Pulmonary artery endothelial cell (primary cell): ENCODE measurements around the gene PPFIBP2. TPM values are rescaled to one million over a fixed set of nuclear protein-coding genes. Genes with fewer than 3 reads are reported as not detected.

Source experiments
- DNase-seq: peaks from one replicate; pipeline ENCODE4 v3.0.0-alpha.2; 2011; ENCODE audit warnings: low read depth, low spot score
- total RNA-seq: library from RNA; depleted of rRNA; stranded (reverse); fragments of >200 nt; gene quantifications from 2 replicates; pipeline ENCODE4 v1.2.3, GENCODE V29; 2014

PPFIBP2 gene
- total RNA-seq, 1 donor from 2014 or later: 1.7 TPM

DNA sequence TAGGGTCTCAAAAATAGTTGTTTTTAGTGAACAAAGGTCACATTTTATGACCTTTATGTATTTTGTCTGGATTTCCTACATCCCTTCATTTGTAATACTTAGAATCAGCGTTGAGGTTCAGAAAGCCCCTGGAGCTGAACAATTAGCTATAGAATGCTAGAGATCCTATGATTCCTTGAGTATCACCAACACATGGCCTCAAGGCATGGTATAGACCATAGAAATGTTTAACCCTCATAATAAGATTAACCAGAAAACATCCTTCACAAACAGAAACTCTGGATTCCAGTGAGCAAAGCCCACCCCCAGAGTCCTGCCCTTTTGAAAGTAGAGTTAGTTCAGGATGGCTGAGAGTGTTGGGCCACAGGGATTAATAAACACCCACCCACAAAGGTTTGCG lies 82.2 kb downstream of the PPFIBP2 start:
- DNase-seq: no peak

DNA sequence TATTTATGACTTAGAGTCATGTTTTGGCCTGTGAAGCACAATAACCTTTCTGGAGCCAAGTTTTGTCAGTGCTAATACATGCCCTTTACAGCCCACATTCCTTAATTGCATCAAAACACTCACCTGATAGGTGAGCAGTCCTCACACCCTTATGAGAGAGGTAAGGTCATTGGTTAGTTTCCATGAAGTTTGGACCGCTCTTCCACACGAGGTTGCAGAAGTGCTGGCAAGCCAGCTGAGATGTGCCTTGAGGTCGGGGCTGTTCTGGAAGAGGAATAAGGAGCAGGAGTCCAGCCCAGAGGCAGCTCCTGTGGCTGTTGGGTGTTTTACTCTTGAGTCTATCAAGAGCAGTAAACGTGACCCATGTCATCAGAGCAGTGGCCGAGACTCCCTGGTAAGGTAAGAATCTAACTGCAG lies 83.2 kb downstream of the PPFIBP2 start:
- DNase-seq: no peak

DNA sequence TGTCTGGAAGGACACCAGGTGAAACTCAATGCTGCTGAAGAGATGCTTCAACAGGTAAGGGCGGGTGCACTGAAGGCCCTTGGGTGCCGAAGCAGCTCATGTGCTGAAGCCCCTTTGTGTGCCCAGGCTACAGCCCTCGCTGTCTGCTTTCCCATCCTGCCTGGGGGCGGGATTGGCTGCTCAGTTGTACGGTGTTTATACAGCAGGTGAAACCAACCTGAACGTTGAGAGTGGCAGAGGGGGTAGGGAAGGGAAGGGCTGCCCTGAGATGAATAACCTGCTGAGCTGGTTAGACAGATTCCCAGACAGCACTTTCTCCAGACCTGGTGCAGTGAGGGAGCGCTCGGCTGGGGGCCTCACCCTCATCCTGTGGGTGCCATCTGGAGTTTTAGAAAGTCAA lies 83.8 kb downstream of the PPFIBP2 start:
- no peak for DNase-seq

DNA sequence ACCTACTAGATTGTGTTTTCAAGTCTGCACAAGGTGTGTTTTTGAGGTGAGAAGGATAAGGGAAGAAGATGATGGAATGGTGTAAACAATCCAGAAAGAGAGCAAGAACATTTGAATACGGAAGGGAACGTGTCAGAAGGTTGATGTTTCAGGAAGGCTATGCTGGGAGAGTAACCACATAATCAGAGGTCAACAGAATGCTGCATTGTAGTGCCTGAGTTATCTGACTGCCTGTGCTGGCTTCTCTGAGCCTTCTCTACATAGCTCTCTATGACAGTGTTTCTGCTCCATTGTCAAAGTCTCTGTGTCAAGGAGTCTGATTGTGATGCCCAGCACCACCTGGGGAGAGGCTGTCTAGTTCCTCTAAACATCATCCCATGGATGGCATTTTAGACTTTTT lies 85.4 kb downstream of the PPFIBP2 start:
- DNase-seq: peak; percentile 11

DNA sequence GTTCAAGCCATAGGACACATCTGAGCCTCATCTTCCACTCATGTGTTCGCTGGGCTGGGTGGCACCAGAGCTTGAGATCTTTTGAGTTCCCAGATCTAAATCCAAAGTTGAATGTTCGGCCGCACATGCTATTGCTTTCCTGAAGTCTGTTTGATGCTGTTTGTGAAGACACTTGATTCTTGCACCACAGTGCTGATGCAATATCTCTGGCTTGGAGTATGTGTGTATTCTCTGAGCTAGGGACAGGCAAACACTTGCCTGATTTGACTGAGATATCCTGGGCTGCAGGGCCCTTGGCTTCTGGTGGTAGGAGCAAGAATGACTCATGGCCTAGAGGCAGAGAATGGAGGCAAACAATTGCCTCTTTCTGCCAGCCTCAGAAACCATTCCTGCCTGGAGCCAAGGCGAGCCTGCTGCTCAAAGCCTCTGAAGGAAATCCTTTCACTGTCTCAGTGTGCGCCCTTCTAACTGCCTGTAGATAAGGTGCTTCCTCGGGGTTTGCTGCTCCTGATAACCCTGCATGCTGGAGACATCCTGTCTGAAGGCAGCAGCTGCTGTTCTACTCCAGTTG lies 86.5 kb downstream of the PPFIBP2 start:
- DNase-seq: peak; percentile 91

DNA sequence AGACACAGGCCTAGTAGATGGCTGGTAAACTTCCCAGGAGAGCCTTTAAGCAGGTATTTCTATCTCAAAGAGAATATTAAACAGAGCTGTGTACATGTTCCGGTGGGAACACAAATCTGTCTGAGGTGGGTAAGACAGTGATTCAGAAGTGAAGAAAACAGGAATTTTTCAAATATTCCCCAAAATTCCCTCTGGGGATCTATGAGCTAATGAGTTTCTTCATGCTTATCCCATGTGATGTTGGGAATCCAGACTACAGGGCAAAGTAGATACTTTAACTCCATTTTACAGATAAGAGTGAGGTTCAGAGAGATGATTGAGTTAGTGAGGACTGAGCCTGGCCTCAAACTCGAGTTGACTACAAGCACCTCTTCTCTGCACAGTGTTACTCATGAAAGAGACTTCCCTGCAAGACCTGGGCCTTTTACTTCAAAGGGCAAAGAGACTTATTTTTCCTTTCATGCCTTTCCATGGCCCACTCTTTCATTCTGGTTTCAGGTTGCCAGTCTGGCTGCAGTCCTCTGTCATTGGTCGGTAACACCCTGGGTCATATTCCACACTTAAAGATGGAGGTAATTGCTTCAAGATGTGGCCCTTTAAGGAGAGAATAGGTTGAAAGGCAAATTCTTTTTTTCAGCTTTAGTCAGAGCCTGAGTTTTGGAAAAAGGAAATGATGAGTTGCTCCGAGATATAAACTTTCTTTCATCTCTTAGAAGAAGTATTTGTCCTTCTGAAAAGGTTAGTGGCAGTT lies 89.4 kb downstream of the PPFIBP2 start:
- DNase-seq: no peak

DNA sequence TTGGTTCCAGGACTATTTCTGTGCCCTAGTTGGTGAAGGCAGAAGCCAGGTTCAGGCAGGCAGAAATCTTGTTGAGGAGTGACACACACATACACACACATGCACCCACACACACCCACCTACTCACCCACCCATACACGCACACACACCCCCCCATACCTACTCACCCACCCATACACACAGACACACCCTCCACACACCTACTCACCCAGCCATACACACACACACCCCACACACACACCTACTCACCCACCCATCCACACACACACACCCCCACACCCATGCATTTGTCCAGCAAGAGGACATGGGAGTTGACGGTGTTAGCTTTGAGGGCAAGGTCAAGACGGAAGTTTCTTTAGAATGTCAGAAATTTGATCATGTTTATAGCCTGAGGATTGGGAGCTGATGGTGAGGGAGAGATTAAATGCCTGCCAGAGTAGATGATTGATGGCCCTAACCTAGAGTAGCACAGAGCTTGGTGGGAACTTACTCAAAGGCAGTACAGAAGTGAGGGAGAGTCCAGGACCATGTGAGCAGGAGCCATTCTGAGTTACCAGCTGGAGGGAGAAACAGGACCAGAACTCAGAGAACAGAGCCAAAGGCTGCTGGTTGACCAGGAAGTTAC lies 90.6 kb downstream of the PPFIBP2 start:
- no peak for DNase-seq

DNA sequence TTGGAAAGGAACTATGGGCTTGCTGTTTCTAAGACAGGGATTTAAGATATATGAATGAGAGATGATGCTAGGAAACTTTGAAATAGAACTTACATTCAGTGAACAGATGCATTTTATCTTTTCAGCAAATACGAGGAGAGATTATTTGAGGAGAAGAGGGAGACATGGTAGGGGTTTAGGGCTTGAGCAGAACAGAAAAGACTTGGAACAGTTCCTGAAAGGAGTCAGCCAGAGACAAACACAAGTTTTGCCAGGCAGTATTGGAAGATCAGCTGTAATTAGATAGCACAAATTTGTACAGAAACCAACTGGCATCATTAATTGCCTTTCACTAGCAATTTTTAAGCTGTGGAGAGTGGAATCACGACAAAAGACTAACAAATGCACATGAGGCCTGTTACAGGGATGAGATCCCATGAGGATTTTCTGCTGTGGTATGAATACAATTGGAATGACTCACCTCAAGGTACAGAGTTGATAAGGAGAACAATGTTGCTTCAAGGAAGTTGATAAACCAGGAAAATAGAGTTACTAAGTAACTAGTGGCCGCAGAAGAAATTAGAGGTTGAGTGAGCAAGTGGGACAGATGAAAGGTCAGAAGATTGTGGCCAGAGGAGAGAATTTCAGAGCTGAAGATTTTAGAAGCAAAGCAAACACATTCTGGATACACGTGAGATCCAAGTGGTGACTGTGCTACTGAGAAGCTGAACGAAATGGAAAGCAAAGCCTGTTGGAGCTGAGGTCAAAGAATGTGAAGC lies 91.6 kb downstream of the PPFIBP2 start:
- peak; percentile 97 for DNase-seq

DNA sequence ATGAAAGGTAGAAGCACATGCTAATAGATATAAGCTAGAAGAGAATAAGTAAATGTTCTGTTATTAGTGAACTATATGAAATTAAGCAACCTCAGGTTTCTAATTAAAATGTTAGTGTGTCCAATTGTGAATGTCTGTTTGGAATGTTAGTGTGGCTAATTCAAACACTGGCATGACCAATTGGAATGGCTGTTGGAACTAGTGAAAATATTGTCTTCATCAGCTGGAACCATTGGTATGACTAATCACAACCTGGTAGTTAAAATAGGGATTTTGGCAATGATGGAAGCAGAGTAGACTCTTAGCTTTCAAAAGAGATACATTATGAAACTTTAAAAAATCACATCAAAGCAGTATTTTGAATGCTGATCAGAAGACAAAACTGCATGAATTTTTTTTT lies 92.7 kb downstream of the PPFIBP2 start:
- DNase-seq: no peak

DNA sequence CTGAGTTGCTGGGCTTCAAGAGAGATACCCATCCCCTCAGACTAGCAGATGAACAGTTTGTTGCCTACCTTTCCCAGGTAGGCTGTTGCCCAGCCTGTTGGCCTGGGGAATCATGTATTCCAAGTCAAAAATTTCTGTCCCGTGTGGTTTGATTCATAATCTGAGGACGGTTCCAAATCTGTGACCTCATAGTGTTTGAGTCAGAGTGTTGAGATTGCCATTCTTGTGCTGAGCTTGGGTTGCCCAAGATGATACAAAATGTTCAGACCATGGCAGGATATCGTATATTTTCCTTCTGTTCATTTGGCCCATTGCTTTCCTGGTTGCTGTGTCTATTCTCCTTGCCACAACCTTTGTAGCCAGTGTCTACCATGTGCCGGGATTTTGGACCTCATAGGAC lies 95.2 kb downstream of the PPFIBP2 start:
- no peak for DNase-seq

DNA sequence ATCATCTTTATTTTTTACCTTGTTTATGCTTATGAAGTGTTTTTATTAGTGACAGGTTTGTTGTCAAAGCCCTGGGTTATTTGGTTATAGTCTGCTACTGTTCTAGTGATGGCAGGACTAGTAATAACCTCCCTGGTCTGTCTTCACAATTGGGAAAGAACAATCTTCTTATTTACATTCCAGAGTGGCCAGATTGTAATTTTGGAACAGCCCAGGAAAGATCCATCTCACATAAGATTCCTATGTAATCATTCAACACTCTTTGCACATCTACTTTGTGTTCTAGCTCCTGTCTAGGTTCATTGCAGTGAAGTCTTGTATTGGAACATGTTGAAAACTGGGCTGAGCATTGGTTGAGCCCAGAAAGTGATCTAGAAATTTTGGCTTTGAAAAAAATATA lies 95.7 kb downstream of the PPFIBP2 start:
- no peak for DNase-seq

DNA sequence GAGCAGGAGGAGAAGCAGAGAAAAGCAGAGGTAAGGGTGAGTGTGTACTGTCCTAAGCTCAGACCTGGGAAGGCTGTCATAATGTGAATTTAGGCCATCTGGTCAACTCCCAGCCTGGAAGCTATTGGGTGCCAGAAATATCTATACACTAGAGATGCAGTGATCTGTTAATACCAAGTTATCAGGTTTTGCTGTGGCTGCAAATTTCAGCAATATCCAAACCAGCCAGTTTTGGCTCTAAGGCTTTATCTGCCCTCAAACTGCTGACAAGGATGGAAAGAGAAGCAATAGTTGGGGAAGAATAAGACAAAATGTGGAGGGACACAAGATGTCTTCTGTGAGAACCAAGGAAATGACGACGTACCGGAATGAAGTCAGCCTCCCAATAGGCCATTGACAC lies 96.6 kb downstream of the PPFIBP2 start:
- no peak for DNase-seq

DNA sequence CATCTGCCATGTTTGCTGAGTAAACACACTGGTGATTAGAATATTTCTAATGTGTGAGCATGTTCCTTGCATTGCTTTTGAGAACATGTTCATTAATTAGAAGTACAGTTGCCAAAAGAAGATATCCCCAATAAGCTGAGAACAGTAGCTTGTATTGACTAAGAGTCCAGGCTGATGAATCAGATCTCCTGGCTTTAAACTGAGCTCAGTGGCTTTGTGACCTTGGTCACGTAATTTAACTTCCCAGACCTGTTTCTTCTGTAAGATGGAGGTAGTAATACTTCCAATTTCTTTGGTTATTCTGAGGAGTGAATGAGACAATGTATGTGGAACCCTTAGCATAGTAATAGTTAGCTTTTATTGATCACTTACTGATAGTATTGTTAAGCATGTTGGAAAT lies 97.6 kb downstream of the PPFIBP2 start:
- no peak for DNase-seq

DNA sequence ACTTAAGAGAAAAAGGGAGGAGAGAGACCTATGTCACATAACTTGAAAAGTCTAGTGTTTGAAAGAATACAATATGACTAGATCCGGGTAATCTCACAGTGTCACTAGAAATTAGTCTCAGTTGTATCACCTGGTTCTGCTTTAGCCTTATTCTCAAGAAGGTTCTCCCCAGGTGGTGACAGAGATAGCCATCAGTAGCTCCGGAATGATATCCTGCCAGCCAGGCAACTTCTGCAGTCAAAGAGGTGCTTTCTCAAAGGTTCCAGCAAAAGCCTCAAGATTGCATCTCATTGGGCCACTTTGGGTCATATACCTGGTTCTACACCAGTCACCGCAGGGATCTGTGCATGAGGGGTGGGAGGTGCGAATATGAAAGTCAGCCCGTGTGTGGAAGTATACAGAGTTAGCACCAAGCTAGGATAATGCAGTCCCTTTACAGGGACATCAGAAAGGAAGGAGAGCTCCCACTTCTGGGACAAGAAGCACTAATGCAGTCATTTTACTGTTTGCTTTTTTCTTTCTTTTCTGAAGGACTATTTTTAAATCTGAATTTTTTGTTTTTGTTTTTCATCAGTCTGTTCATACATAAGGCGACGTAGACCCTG lies 98.4 kb downstream of the PPFIBP2 start:
- DNase-seq: no peak

DNA sequence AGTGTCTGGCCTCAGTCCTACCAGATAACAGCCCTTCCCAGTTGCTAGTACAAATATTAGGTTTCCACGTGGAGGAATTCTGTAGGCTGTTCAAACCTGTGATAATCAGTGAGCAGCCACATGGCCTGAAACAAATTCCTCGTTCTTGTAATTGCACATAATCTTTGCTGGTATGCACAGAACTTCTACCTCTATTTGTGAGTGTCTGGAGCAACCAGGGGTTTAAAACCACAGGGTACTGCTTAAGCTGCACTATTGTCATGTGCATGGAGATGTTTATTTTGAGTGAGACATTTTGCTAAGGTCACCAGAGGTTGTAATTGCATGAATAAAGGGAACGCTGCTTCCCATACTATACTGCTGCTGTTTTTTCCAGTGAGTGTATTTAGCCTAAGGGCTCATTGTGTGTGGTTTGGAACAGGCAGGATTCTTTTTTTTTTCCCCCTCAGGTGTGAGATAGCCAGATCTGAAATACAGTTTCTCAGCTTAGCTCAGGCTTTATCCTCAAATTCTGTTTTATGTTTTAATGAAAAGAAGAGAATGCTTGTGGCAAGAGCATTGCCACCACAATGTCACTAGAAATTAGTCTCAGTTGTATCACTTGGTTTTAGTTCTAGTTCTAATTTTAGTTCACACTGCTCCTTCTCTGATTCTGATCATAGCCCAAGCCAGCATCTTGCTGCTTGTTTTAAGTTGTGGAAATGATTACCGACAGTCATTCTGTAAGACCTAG lies 99.0 kb downstream of the PPFIBP2 start:
- DNase-seq: peak; percentile 10

DNA sequence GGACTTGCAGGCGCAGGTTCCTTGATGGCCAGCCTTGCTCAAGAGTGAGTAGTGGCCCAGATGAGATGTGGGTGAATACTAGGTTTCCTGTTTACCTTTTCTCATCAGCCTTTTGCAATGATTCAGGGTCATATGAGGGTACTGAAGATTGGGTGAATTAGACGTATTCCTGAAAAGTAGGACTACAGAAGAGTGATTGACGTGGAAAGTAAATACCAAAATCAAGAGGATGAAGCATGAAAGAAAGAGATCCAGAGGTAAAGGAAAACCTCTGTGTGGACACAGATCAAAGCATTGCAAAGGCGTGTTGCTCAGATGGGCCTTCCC lies 99.6 kb downstream of the PPFIBP2 start:
- no peak for DNase-seq

DNA sequence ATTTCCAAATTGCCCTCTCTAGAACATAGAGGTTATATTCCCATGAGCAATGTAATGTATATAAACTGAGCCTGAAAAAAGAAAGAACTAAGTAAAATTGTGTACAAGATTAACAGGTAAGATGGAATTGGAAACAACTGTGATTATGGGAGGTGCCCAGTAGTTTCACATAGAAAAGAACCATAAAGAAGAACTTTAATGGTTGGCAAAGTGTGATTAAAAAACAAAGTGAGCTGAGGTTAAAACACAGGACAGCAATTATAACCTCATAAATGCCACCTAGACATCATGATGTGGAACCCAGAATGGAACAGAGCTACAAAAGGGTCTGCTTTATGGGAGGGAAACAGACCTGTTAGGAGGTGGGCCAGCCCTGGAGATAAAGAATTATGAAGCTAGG lies 100.9 kb downstream of the PPFIBP2 start:
- DNase-seq: no peak

DNA sequence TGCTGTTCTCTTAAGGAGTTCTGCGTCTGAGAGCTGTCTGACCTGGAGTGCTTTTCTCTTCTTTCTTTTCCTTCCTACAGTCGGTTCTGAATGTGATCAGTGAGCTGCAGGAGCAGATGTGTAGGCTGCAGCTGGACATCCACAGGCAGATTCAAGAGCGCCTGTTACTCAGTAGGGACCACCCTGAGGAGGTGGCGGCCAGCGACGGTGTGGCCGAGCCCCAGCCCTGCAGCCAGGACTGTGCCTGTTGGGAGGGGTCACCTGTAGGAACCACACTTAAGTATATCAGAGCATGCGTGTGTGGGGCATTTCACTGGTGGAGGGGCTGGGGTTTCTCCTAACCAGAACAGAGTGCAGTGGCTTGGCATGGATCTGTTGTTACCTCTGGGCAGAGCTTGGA lies 103.2 kb downstream of the PPFIBP2 start:
- no peak for DNase-seq

DNA sequence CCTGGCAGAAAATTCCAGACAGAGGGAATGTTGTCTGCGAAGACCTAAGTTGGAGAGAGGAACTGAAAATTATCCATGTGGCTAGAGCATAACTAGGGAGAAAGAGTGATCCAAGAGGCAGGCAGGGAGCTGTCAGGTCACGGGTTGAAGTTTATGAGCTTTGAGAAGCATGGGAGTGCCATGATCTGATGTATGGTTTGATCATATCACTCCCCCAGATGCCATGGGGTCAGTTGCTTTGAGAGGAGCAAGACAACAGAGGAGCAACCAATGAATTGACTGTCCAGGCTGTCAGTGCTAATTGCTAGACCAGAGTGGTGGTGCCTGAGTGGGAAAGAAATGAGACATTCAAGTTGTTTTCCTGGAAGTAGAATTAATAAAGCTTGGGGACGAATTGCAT lies 105.5 kb downstream of the PPFIBP2 start:
- DNase-seq: no peak

DNA sequence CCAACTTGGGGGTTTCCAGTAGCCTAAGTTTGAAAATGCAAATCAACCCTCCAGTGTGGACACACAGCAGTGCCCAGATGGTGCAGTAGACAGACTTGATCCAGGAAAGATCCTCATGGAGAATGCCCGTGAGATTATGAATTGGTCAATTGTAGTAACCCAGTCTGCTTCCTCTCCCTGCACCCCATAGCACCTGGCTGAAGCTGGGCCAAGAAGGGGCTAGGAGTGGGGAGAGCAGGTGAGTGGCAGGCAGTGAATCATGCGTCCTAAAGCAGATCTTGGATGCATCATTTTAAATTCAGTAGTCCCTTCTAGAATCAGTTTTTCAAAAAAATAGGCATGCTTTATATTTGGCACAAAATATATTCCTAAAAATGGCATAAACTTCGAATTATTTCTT lies 107.3 kb downstream of the PPFIBP2 start:
- DNase-seq: no peak

DNA sequence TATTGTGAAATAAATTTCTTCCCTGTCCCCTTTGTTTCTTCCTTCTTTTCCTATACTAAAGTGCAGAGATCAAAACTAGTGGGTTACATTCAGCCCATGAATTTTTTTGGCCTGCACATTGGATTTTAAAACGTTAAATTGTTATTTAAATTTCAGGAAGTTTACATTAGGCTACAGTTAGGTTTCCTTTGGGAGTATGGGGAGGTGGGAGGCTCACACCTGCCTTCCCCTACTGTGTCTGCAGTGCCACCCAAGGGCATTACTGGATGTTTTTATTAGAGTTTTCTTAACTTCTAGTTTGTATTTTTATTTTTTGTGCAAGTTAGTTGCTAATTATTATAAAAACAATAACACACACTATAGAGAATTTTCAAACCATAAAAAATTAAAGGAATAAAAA lies 107.8 kb downstream of the PPFIBP2 start:
- no peak for DNase-seq
